Measurements from ENCODE around the gene RAB12. TPM values are rescaled to one million over a fixed set of nuclear protein-coding genes. Genes with fewer than 3 reads are reported as not detected.

RAB12 gene
- total and polyA plus RNA-seq, 2 of the 13 experiments (the other 11 are each of a cell fraction or from before 2014, with no cell fraction given): 9.5 to 25.3 TPM

DNA sequence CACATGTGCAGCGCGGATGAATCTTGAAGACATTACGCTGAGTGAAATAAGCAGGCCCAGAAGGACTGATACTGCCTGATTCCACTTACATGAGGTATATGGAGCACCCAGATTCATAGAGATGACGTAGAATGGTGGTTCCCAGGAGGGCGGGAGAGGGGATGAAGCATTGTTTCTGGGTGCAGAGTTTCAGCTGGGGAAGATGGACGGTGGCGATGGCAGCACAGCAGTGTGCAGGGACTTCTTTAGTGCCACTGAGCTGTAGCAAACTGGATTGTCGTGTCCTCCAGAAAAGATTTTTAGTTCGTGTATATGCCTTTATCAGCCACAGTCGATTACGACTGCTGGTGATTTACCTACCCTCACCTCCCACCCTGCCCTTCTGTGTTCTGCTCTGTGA is 30.5 kb downstream of the RAB12 start:
- H3K36me3 ChIP-seq (replicated peaks in 1 of 2; ENCODE audit: control insufficient read depth in 1 of 2, insufficient read depth in 2 of 2, low read length in 2 of 2): peaks cover 6 to 35% of the 10 kb centered on the region in 2 experiments
- 98% methylated on average over 11 of the region's 11 CpGs for WGBS (ENCODE audit: low lambda C conversion rate)
- H3K9ac ChIP-seq (ENCODE audit: insufficient read depth, low read depth, low read length): no peak overlapping the region
- CTCF ChIA-PET (ENCODE audit: low intra/inter-chr PET ratio, low total read pairs): no interaction called here
- H3K4me1 ChIP-seq (ENCODE audit: insufficient read depth, low read length): no peaks in the 10 kb centered on the region
- FAIRE-seq: no peak
- POLR2A ChIA-PET: no interaction called here
- no peak overlapping the region for H3K4me3 ChIP-seq (replicated peaks in 1 of 3; ENCODE audit: insufficient read depth in 1 of 3, low read depth in 2 of 3, low read length in 3 of 3)
- H4K20me1 ChIP-seq (ENCODE audit: insufficient read depth, low read length): no peaks in the 10 kb centered on the region
- H2AFZ ChIP-seq (ENCODE audit: low read length): no peak overlapping the region
- in situ Hi-C loops (cut with HindIII; ENCODE audit: extremely low pct_ligation_motif_present, low pct_unique_long_range_greater_than_20kb): no loop called here
- intact Hi-C loops (cut with micrococcal nuclease; ENCODE audit: unreplicated experiment): no loop called here
- no peak for DNase-seq (ENCODE audit: low spot score)
- H3K4me2 ChIP-seq (ENCODE audit: low read depth, low read length): no peak overlapping the region
- no peaks in the 10 kb centered on the region for H3K9me3 ChIP-seq (ENCODE audit: low read length)
- ATAC-seq: no peak; the same call in 2 of the 3 replicates
- no TSS peak for BruUV-seq (replicated peaks)
- H3K79me2 ChIP-seq (ENCODE audit: insufficient read depth, low read length): no peaks in the 10 kb centered on the region
- TF ChIP-seq RBM22 (optimal IDR thresholded peaks at IDR 0.05; ENCODE audit: low read length): peak; percentile 24
- no peak for TF ChIP-seq ZC3H4 (CRISPR knock-in tag; IDR thresholded peaks at IDR 0.05; ENCODE audit: borderline replicate concordance)
- no peak overlapping the region for H3K27ac ChIP-seq (ENCODE audit: extremely low read length, insufficient read depth, low read length)
- no peaks in the 10 kb centered on the region for H3K27me3 ChIP-seq (ENCODE audit: control insufficient read depth in 1 of 2, insufficient read depth in 2 of 2, low read length in 2 of 2)

DNA sequence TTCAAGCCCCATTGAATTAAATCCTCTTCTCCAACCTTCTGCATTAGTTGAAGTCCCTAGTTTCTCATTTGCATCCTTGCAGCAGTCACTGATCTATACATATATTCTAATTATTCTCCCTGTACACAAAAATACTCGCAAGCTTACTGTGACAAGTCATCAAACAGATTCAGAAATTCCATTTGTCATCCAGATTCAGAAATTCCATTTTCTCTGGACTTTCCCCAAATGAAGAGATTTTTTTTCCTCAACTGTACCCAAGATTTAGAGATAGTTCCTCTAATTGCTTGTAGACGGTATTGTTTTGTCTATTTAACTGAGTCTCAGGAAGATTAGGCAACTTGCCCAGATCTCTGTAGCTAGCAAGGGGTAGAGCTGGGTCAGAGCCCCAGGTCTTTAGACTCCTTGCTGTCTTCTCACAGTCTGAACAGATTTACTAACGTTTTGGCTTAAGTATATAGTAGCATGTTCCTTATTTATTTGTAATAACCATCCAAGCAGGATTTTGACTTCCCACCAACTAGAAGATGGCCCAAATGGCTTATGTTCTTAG is 34.2 kb downstream of the RAB12 start:
- 54% methylated on average over 3 of the region's 3 CpGs for WGBS (ENCODE audit: low lambda C conversion rate)
- in situ Hi-C loops (cut with HindIII; ENCODE audit: extremely low pct_ligation_motif_present, low pct_unique_long_range_greater_than_20kb): no loop called here
- TF ChIP-seq ZNF563 (CRISPR knock-in tag; IDR thresholded peaks at IDR 0.05): no peak
- TF ChIP-seq, protein P1, sequence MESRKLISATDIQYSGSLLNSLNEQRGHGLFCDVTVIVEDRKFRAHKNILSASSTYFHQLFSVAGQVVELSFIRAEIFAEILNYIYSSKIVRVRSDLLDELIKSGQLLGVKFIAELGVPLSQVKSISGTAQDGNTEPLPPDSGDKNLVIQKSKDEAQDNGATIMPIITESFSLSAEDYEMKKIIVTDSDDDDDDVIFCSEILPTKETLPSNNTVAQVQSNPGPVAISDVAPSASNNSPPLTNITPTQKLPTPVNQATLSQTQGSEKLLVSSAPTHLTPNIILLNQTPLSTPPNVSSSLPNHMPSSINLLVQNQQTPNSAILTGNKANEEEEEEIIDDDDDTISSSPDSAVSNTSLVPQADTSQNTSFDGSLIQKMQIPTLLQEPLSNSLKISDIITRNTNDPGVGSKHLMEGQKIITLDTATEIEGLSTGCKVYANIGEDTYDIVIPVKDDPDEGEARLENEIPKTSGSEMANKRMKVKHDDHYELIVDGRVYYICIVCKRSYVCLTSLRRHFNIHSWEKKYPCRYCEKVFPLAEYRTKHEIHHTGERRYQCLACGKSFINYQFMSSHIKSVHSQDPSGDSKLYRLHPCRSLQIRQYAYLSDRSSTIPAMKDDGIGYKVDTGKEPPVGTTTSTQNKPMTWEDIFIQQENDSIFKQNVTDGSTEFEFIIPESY (CRISPR knock-in tag; IDR thresholded peaks at IDR 0.05): no peak
- TF ChIP-seq, protein P2, sequence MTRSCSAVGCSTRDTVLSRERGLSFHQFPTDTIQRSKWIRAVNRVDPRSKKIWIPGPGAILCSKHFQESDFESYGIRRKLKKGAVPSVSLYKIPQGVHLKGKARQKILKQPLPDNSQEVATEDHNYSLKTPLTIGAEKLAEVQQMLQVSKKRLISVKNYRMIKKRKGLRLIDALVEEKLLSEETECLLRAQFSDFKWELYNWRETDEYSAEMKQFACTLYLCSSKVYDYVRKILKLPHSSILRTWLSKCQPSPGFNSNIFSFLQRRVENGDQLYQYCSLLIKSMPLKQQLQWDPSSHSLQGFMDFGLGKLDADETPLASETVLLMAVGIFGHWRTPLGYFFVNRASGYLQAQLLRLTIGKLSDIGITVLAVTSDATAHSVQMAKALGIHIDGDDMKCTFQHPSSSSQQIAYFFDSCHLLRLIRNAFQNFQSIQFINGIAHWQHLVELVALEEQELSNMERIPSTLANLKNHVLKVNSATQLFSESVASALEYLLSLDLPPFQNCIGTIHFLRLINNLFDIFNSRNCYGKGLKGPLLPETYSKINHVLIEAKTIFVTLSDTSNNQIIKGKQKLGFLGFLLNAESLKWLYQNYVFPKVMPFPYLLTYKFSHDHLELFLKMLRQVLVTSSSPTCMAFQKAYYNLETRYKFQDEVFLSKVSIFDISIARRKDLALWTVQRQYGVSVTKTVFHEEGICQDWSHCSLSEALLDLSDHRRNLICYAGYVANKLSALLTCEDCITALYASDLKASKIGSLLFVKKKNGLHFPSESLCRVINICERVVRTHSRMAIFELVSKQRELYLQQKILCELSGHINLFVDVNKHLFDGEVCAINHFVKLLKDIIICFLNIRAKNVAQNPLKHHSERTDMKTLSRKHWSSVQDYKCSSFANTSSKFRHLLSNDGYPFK (CRISPR knock-in tag; IDR thresholded peaks at IDR 0.05; ENCODE audit: borderline replicate concordance): no peak
- TF ChIP-seq ZNF777 (CRISPR knock-in tag; IDR thresholded peaks at IDR 0.05): no peak
- TF ChIP-seq, protein P3, sequence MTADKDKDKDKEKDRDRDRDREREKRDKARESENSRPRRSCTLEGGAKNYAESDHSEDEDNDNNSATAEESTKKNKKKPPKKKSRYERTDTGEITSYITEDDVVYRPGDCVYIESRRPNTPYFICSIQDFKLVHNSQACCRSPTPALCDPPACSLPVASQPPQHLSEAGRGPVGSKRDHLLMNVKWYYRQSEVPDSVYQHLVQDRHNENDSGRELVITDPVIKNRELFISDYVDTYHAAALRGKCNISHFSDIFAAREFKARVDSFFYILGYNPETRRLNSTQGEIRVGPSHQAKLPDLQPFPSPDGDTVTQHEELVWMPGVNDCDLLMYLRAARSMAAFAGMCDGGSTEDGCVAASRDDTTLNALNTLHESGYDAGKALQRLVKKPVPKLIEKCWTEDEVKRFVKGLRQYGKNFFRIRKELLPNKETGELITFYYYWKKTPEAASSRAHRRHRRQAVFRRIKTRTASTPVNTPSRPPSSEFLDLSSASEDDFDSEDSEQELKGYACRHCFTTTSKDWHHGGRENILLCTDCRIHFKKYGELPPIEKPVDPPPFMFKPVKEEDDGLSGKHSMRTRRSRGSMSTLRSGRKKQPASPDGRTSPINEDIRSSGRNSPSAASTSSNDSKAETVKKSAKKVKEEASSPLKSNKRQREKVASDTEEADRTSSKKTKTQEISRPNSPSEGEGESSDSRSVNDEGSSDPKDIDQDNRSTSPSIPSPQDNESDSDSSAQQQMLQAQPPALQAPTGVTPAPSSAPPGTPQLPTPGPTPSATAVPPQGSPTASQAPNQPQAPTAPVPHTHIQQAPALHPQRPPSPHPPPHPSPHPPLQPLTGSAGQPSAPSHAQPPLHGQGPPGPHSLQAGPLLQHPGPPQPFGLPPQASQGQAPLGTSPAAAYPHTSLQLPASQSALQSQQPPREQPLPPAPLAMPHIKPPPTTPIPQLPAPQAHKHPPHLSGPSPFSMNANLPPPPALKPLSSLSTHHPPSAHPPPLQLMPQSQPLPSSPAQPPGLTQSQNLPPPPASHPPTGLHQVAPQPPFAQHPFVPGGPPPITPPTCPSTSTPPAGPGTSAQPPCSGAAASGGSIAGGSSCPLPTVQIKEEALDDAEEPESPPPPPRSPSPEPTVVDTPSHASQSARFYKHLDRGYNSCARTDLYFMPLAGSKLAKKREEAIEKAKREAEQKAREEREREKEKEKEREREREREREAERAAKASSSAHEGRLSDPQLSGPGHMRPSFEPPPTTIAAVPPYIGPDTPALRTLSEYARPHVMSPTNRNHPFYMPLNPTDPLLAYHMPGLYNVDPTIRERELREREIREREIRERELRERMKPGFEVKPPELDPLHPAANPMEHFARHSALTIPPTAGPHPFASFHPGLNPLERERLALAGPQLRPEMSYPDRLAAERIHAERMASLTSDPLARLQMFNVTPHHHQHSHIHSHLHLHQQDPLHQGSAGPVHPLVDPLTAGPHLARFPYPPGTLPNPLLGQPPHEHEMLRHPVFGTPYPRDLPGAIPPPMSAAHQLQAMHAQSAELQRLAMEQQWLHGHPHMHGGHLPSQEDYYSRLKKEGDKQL (CRISPR knock-in tag; IDR thresholded peaks at IDR 0.05; ENCODE audit: low read depth): no peak

More for the DNA sequence above, 34.2 kb downstream of the RAB12 start:
- DNase-seq (ENCODE audit: low spot score) (no peak), FAIRE-seq (no peak), ATAC-seq (no peak)
- no TSS peak for BruUV-seq (replicated peaks)
- Histone ChIP-seq H3K9me3 (ENCODE audit: low read length) (no peaks in the 10 kb centered on the region), H3K27me3 (ENCODE audit: control insufficient read depth in 1 of 2, insufficient read depth in 2 of 2, low read length in 2 of 2) (no peaks in the 10 kb centered on the region), H3K4me3 (replicated peaks in 1 of 3; ENCODE audit: insufficient read depth in 1 of 3, low read depth in 2 of 3, low read length in 3 of 3) (no peak overlapping the region), H3K4me2 (ENCODE audit: low read depth, low read length) (no peak overlapping the region), H3K36me3 (replicated peaks in 1 of 2; ENCODE audit: control insufficient read depth in 1 of 2, insufficient read depth in 2 of 2, low read length in 2 of 2) (peaks cover 2 to 8% of the 10 kb centered on the region in 2 experiments; a peak in 1 of 5 replicates), H3K79me2 (ENCODE audit: insufficient read depth, low read length) (no peaks in the 10 kb centered on the region), H4K20me1 (ENCODE audit: insufficient read depth, low read length) (no peaks in the 10 kb centered on the region), H2AFZ (ENCODE audit: low read length) (no peak overlapping the region), H3K4me1 (ENCODE audit: insufficient read depth, low read length) (no peaks in the 10 kb centered on the region; the same call in 1 of the 2 replicates), H3K27ac (ENCODE audit: extremely low read length, insufficient read depth, low read length) (no peak overlapping the region), H3K9ac (ENCODE audit: insufficient read depth, low read depth, low read length) (no peak overlapping the region)
- intact Hi-C loops (cut with micrococcal nuclease; ENCODE audit: unreplicated experiment): no loop called here
- ChIA-PET POLR2A (no interaction called here), CTCF (ENCODE audit: low intra/inter-chr PET ratio, low total read pairs) (no interaction called here)

Measured in HepG2 (cell line).